LNCaP clone FGC (cell line): ENCODE results near the gene DAZL.

Source experiments
- DNase-seq: peaks from one replicate; pipeline ENCODE4 v3.0.0-alpha.2; 2011; ENCODE audit warnings: low read depth
- H3K4me3 ChIP-seq: 2 replicates; pipeline ENCODE4 v1.5.1; 2011; ENCODE audit warnings: mild to moderate bottlenecking, low read depth, low read length, control low read depth
- CTCF ChIP-seq: IDR thresholded peaks from 2 replicates; pipeline ENCODE4 v1.5.1; 2012; ENCODE audit warnings: mild to moderate bottlenecking; ENCODE audit not compliant: control insufficient read depth, insufficient read depth; ENCODE audit errors: extremely low read depth

Gene DAZL

GRCh38 chr3:16552757-16553156, 52.5 kb downstream of the DAZL start:
- H3K4me3 ChIP-seq: no peak overlapping the region
- no peak for DNase-seq

DNA sequence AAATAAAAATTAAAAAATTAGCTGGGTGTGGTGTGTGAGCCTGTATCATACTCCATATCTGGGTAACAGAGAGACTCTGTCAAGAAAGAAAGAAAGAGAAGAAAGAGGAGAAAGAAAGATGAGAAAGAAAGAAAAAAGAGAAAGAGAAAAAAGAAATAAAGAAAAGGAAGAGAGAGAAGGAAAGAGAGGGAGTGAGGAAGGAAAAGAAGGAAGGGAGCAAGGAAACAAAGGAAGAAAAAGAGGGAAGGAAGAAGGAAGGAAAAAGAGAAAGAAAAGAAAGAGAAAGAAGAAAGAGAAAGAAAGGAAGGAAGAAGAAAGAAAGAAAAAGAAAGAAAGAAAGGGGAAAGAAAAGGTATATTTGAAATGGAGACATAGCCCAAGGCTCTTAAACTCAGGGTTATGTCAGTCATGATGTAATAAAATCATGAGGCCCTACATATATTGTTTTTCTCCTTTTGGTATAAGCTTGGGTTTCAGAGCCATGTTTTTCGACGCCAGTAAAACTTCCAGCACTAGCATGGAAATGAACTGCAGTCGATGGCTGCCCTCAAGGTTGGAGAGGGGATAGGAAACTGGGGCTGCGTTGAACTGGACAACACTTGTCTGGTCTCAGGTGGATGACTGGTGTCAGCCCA, 53.8 kb downstream of the DAZL start:
- H3K4me3 ChIP-seq: no peak overlapping the region
- no peak for DNase-seq
- TF ChIP-seq CTCF: no peak

More at GRCh38 chr3:16552757-16553156, 52.5 kb downstream of the DAZL start:
- no peak for TF ChIP-seq CTCF

- peak; percentile 95 for TF ChIP-seq CTCF
- no peak overlapping the region for H3K4me3 ChIP-seq
Measured at GRCh38 chr3:16550676-16551341, 54.4 kb downstream of the DAZL start.

GRCh38 chr3:16550305-16550675, 54.9 kb downstream of the DAZL start:
- TF ChIP-seq CTCF: no peak
- DNase-seq: no peak
- no peak overlapping the region for H3K4me3 ChIP-seq

More at GRCh38 chr3:16550676-16551341, 54.4 kb downstream of the DAZL start:
- DNase-seq: peak; percentile 55

GRCh38 chr3:16548721-16549120, 56.5 kb downstream of the DAZL start:
- DNase-seq: no peak
- no peak for TF ChIP-seq CTCF
- no peak overlapping the region for H3K4me3 ChIP-seq

DNA sequence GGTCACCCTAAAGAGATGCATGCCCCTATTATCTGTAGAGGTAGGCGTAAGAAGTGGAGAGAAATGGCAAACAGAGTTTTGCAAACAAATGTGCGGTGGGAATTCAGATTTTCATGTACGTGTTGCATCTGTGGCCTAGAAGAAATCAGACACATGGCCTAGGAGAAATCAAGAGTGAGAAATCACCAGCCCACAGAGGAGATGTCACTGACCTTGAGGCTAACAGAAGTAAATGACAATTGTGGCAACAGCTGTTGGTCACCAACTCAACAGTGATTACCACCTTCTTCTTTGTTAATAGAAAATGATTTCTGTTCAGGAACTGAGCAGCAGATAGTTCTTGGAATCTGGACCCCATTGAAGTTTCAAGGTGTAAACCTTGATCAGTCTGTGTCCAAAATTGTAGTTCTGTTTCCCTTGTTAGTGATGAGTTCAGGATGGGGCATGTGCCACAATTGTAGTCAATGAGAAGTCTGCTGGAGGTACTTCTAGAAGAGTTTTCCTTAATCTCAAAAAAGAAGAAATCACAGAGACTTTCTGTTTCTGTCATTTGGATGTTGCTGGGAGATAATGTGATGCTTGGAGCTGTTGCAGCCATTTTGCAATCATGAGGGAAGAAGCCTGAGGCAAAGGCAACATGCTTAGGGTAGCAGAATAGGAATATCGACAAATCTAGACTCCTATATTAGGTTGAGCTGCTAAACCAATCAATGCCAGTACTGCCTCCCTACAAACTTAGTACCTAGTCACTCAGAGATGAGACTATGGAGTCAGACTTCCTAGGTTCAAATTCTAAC, 57.5 kb downstream of the DAZL start:
- H3K4me3 ChIP-seq: no peak overlapping the region
- DNase-seq: no peak
- TF ChIP-seq CTCF: no peak
